Astrocyte (in vitro differentiated cells and primary cell): ENCODE results near the gene SLC35B1. TPM values are rescaled to one million over a fixed set of nuclear protein-coding genes. Genes with fewer than 3 reads are reported as not detected.

Source experiments
- DNase-seq: peaks from one replicate; pipeline ENCODE4 v3.0.0-alpha.2; 2010; ENCODE audit warnings: low read depth
- FAIRE-seq: peaks from 2 replicates; lab custom pipeline; 2011; peaks lifted over from hg19 to GRCh38; lab: Jason Lieb, UNC
- H2AFZ ChIP-seq: 2 replicates; pipeline ENCODE4 v1.6.0; 2012; ENCODE audit warnings: low read depth, low read length, inconsistent platforms
- H3K27ac ChIP-seq: 2 replicates; pipeline ENCODE4 v1.5.1; 2011; ENCODE audit warnings: low read depth, low read length, inconsistent platforms
- H3K27me3 ChIP-seq: 2 replicates; pipeline ENCODE4 v1.6.0; 2011; ENCODE audit warnings: low read length, inconsistent platforms; ENCODE audit not compliant: insufficient read depth
- H3K36me3 ChIP-seq: 2 replicates; pipeline ENCODE4 v1.5.1; 2011; ENCODE audit warnings: low read length, inconsistent platforms; ENCODE audit not compliant: insufficient read depth
- H3K4me1 ChIP-seq: 2 replicates; pipeline ENCODE4 v1.5.1; 2011; ENCODE audit warnings: low read length, inconsistent platforms; ENCODE audit not compliant: insufficient read depth
- H3K4me2 ChIP-seq: 2 replicates; pipeline ENCODE4 v1.6.0; 2012; ENCODE audit warnings: low read length, inconsistent platforms
- H3K4me3 ChIP-seq: 2 replicates; pipeline ENCODE4 v1.5.1; 2011; ENCODE audit warnings: low read depth, mild to moderate bottlenecking, low read length, inconsistent platforms; ENCODE audit not compliant: insufficient read depth
- H3K79me2 ChIP-seq: 2 replicates; pipeline ENCODE4 v1.6.0; 2012; ENCODE audit warnings: mild to moderate bottlenecking, low read length, inconsistent platforms; ENCODE audit not compliant: insufficient read depth
- H3K9ac ChIP-seq: 2 replicates; pipeline ENCODE4 v1.6.0; 2012; ENCODE audit warnings: mild to moderate bottlenecking, low read length, inconsistent platforms
- H3K9me3 ChIP-seq: 2 replicates; pipeline ENCODE4 v1.5.1; 2012; ENCODE audit warnings: low read depth, mild to moderate bottlenecking, low read length, inconsistent platforms; ENCODE audit not compliant: insufficient read depth
- H4K20me1 ChIP-seq: 2 replicates; pipeline ENCODE4 v1.6.0; 2012; ENCODE audit warnings: low read length, inconsistent platforms; ENCODE audit not compliant: insufficient read depth
- H3K27ac Mint-ChIP-seq: one replicate; pipeline ENCODE4 v1.8.0; 2021; ENCODE audit warnings: mild to moderate bottlenecking, mixed read lengths; ENCODE audit not compliant: unreplicated experiment
- H3K27me3 Mint-ChIP-seq: one replicate; pipeline ENCODE4 v1.8.0; 2021; ENCODE audit warnings: low read depth, mixed read lengths; ENCODE audit not compliant: unreplicated experiment
- H3K36me3 Mint-ChIP-seq: one replicate; pipeline ENCODE4 v1.8.0; 2021; ENCODE audit warnings: low read depth, mixed read lengths; ENCODE audit not compliant: unreplicated experiment
- H3K4me1 Mint-ChIP-seq: one replicate; pipeline ENCODE4 v1.8.0; 2021; ENCODE audit warnings: low read depth, mixed read lengths; ENCODE audit not compliant: unreplicated experiment
- H3K4me3 Mint-ChIP-seq: one replicate; pipeline ENCODE4 v1.8.0; 2021; ENCODE audit warnings: mild to moderate bottlenecking, moderate library complexity, mixed read lengths; ENCODE audit not compliant: unreplicated experiment
- H3K9me3 Mint-ChIP-seq: one replicate; pipeline ENCODE4 v1.8.0; 2021; ENCODE audit warnings: mild to moderate bottlenecking, mixed read lengths; ENCODE audit not compliant: unreplicated experiment
- CTCF ChIP-seq: IDR thresholded peaks from 2 replicates; pipeline ENCODE4 v1.5.1; 2011; ENCODE audit warnings: low read depth, mild to moderate bottlenecking, inconsistent platforms, low read length, moderate library complexity; ENCODE audit not compliant: insufficient read depth
- EZH2 ChIP-seq: IDR thresholded peaks from 2 replicates; pipeline ENCODE4 v1.6.1; 2012; ENCODE audit warnings: mild to moderate bottlenecking, low read length, inconsistent platforms; ENCODE audit not compliant: insufficient read depth
- total RNA-seq: library from RNA; stranded (reverse); gene quantifications from 2 replicates; pipeline ENCODE4 v1.2.1, GENCODE V29; 2021

SLC35B1 gene
- total RNA-seq, 1 donor from 2014 or later, result 61.1 TPM

GRCh38 chr17:49722066-49722465 lies 14.3 kb upstream of the SLC35B1 start:
- Mint-ChIP-seq H3K4me1 (no peaks in the 10 kb centered on the region), H3K9me3 (no peaks in the 10 kb centered on the region), H3K27ac (no peak overlapping the region), H3K4me3 (no peak overlapping the region), H3K36me3 (peaks cover 5% of the 10 kb centered on the region), H3K27me3 (no peaks in the 10 kb centered on the region)
- FAIRE-seq (no peak), DNase-seq (no peak)
- Histone ChIP-seq H3K9ac (no peak overlapping the region), H3K27me3 (no peaks in the 10 kb centered on the region), H3K27ac (no peak overlapping the region), H2AFZ (no peak overlapping the region), H3K36me3 (no peaks in the 10 kb centered on the region), H3K79me2 (no peaks in the 10 kb centered on the region), H4K20me1 (no peaks in the 10 kb centered on the region), H3K4me1 (peaks cover 4% of the 10 kb centered on the region), H3K4me3 (no peak overlapping the region), H3K9me3 (no peaks in the 10 kb centered on the region), H3K4me2 (no peak overlapping the region)
- TF ChIP-seq EZH2, result no peak
- no peak for TF ChIP-seq CTCF

GRCh38 chr17:49717371-49717861 lies 9.7 kb upstream of the SLC35B1 start:
- Histone ChIP-seq H3K4me2 (peak overlapping the region; percentile 47), H3K27me3 (no peaks in the 10 kb centered on the region)

More at GRCh38 chr17:49717371-49717861, 9.7 kb upstream of the SLC35B1 start:
- H4K20me1 ChIP-seq, result no peaks in the 10 kb centered on the region
- Mint-ChIP-seq H3K4me1 (no peaks in the 10 kb centered on the region), H3K27me3 (no peaks in the 10 kb centered on the region), H3K4me3 (no peak overlapping the region), H3K27ac (no peak overlapping the region), H3K9me3 (no peaks in the 10 kb centered on the region), H3K36me3 (peaks cover 2% of the 10 kb centered on the region)
- no peak for FAIRE-seq
- no peak overlapping the region for H3K9ac ChIP-seq
- H3K36me3 ChIP-seq, result no peaks in the 10 kb centered on the region
- no peak overlapping the region for H3K27ac ChIP-seq
- H3K79me2 ChIP-seq, result no peaks in the 10 kb centered on the region
- H3K4me1 ChIP-seq, result peaks cover 4% of the 10 kb centered on the region
- TF ChIP-seq CTCF (no peak), EZH2 (no peak)
- no peak for DNase-seq
- no peak overlapping the region for H3K4me3 ChIP-seq
- no peaks in the 10 kb centered on the region for H3K9me3 ChIP-seq
- no peak overlapping the region for H2AFZ ChIP-seq
